Esophagus muscularis mucosa (tissue), 4 donors: ENCODE results near the gene PRUNE1.

ENCODE experiments used
- EP300 ChIP-seq: sonication (generic); formaldehyde crosslinking; IDR thresholded peaks from one replicate; pipeline ENCODE4 v1.6.1; 2017; ENCODE audit warnings: antibody characterized with exemption
- POLR2A ChIP-seq: fragments of 450-650 bp; IDR thresholded peaks from one replicate; pipeline ENCODE4 v1.6.1; 2017; ENCODE audit warnings: antibody characterized with exemption, moderate library complexity, mild to moderate bottlenecking, low read depth
- POLR2AphosphoS5 ChIP-seq, 2 donors: sonication (generic); formaldehyde crosslinking; IDR thresholded peaks; one replicate each; pipeline ENCODE4 v1.6.1; 2017; ENCODE audit warnings: antibody characterized with exemption in 2 of 2
- TF ChIP-seq, protein P1 (sequence below), 3 experiments: fragments of 200-600 bp in 2 of 3; fragments of 450-650 bp in 1 of 3; sonication (generic) in 2 of 3; IDR thresholded peaks; one replicate each; pipeline ENCODE4 v1.5.1; 2017 to 2019; ENCODE audit warnings: antibody characterized with exemption in 3 of 3, mild to moderate bottlenecking in 2 of 3, moderate library complexity in 1 of 3

GRCh38 chr1:150968491-150968890 is 39.8 kb upstream of the PRUNE1 start:
- TF ChIP-seq POLR2A (no peak), EP300 (no peak), POLR2AphosphoS5 (IDR thresholded peaks at IDR 0.05) (no peak)
- TF ChIP-seq, protein P1, sequence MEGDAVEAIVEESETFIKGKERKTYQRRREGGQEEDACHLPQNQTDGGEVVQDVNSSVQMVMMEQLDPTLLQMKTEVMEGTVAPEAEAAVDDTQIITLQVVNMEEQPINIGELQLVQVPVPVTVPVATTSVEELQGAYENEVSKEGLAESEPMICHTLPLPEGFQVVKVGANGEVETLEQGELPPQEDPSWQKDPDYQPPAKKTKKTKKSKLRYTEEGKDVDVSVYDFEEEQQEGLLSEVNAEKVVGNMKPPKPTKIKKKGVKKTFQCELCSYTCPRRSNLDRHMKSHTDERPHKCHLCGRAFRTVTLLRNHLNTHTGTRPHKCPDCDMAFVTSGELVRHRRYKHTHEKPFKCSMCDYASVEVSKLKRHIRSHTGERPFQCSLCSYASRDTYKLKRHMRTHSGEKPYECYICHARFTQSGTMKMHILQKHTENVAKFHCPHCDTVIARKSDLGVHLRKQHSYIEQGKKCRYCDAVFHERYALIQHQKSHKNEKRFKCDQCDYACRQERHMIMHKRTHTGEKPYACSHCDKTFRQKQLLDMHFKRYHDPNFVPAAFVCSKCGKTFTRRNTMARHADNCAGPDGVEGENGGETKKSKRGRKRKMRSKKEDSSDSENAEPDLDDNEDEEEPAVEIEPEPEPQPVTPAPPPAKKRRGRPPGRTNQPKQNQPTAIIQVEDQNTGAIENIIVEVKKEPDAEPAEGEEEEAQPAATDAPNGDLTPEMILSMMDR (IDR thresholded peaks at IDR 0.05): no peak
